AG04450 (cell line): ENCODE measurements around the gene FHL2. TPM values are rescaled to one million over a fixed set of nuclear protein-coding genes. Genes with fewer than 3 reads are reported as not detected.

Source experiments
- CTCF ChIA-PET: fragments of 300-600, 350-600 bp; formaldehyde crosslinking; extraction: SDS; loops from one replicate; lab custom pipeline; 2022; ENCODE audit warnings: antibody characterized with exemption, inconsistent platforms; lab: Charles Lee
- POLR2A ChIA-PET: fragments of 350-600 bp; formaldehyde crosslinking; extraction: SDS; loops from one replicate; lab custom pipeline; 2021; ENCODE audit warnings: antibody characterized with exemption, inconsistent platforms; lab: Yijun Ruan, JAX
- DNase-seq: peaks from one replicate; pipeline ENCODE4 v3.0.0-alpha.2; 2011; ENCODE audit warnings: low read depth, low spot score
- H3K27ac ChIP-seq: one replicate; pipeline ENCODE4 v1.5.1; 2012; ENCODE audit warnings: low read depth, low read length, control low read depth
- H3K27me3 ChIP-seq: one replicate; pipeline ENCODE4 v1.6.0; 2012; ENCODE audit warnings: low read length; ENCODE audit not compliant: control insufficient read depth, insufficient read depth
- H3K4me3 ChIP-seq: 2 replicates; pipeline ENCODE4 v1.5.1; 2011; ENCODE audit warnings: mild to moderate bottlenecking, low read depth, low read length, control low read depth
- H3K9me3 ChIP-seq: 2 replicates; pipeline ENCODE4 v1.5.1; 2012; ENCODE audit warnings: low read length; ENCODE audit not compliant: control insufficient read depth, insufficient read depth
- CTCF ChIP-seq: IDR thresholded peaks from 2 replicates; pipeline ENCODE4 v1.5.1; 2011; ENCODE audit warnings: low read depth, low read length, control low read depth, inconsistent platforms
- polyA plus RNA-seq: library from polyadenylated mRNA; depleted of rRNA; stranded (reverse); fragments of >200 nt; gene quantifications from 2 replicates; pipeline ENCODE4 v1.2.3, GENCODE V29; 2011

Gene FHL2
- polyA plus RNA-seq, 1 experiment = 497 TPM

DNA sequence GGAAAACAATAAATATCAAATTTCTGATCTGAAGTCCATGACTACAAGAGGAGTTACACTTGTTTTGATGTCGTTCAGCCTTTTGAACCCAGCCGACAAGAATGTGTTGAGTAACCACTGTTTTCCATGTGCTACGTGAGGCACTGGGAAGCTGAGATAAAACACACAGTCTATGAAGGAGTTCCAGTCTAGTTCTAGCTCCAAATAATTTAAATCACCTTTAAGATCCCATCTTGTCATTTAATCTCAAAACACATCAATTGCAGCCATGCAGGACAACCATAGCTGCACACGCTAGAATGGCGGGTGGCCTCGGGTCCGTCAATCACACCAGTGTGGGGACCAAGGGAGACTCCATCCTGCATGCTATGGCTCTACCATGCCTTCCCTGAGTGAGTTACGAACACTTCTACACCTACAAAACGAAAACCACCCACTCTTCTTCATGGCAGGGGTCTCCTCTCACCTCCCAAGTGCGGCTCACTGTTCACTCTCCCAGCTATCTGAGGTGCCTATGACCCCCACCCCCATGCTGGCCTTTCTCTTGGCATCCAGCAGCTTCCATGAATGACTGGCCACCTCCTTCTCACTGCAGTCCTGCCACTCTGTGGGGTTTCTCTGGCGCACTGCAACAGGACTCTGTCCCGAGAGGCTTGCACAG, 3.8 kb downstream of the FHL2 start:
- TF ChIP-seq CTCF = no peak
- Histone ChIP-seq H3K27ac (no peak overlapping the region), H3K27me3 (no peaks in the 10 kb centered on the region), H3K9me3 (peaks cover 7% of the 10 kb centered on the region), H3K4me3 (peak overlapping the region; percentile 99)
- ChIA-PET POLR2A (interaction anchor here (0.9 to 1.9 kb wide), 2 partner anchors 9 to 38 kb away, joined by 3 to 10 read pairs; no protein-coding TSS in a partner anchor), CTCF (interaction anchor here (1.1 to 3.5 kb wide), 4 partner anchors 8 to 126 kb away, joined by 3 to 13 read pairs (median 6); no protein-coding TSS in a partner anchor)
- no peak for DNase-seq

DNA sequence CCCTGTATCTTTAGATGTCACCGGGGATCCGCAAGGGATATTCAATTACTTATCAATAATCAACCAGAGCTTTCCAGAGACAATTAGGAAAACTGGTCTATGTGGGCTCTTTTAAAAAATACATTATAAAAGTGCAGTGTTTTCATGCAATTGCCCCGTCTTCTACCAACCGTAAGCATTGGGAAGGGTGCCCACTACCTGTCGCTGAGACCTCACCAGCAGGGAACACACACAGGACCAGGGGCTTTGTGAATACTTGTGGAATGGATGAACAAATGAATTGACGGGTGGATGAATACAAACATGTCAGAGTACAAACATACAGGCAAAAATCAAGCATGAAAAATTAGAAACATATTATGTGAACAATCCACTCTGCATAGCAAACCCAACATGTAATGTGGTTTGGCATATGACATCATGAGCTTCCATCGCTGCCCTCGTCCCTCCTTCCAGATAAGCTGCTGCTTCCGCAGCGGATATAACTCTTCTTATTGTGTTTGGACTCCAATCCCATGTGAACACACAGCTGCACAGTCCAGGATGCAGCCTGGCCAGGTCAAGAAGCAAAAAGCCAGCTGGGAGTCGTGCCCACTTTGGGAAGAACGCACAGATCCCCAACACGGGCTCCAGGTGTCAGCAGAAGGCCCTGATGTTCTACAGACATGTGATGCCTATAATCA, 5.3 kb downstream of the FHL2 start:
- H3K4me3 ChIP-seq = peak overlapping the region; percentile 33
- peak overlapping the region; percentile 53 for H3K27ac ChIP-seq
- DNase-seq = no peak
- CTCF ChIA-PET = interaction anchor here (0.8 to 3.5 kb wide), 3 partner anchors 10 to 128 kb away, joined by 3 to 13 read pairs (median 3); no protein-coding TSS in a partner anchor
- no peaks in the 10 kb centered on the region; the same call in 1 of the 2 replicates for H3K9me3 ChIP-seq
- POLR2A ChIA-PET = interaction anchor here (1.9 kb wide), 1 partner anchor 10 kb away, joined by 10 read pairs; no protein-coding TSS in a partner anchor
- no peaks in the 10 kb centered on the region for H3K27me3 ChIP-seq
- no peak for TF ChIP-seq CTCF

- H3K27ac ChIP-seq = peak overlapping the region; percentile 82
- TF ChIP-seq CTCF = no peak
- no peak overlapping the region for H3K4me3 ChIP-seq
- no peaks in the 10 kb centered on the region for H3K9me3 ChIP-seq
- H3K27me3 ChIP-seq = no peaks in the 10 kb centered on the region
- ChIA-PET POLR2A (interaction anchor here (0.7 to 1.8 kb wide), 3 partner anchors 18 to 46 kb away, joined by 3 to 13 read pairs (median 6); no protein-coding TSS in a partner anchor), CTCF (interaction anchor here (0.8 to 3.5 kb wide), 3 partner anchors 45 to 129 kb away, joined by 5 to 13 read pairs (median 7); no protein-coding TSS in a partner anchor)
- no peak for DNase-seq
These were observed 6.8 kb downstream of the FHL2 start for GRCh38 chr2:105391763-105392662.

DNA sequence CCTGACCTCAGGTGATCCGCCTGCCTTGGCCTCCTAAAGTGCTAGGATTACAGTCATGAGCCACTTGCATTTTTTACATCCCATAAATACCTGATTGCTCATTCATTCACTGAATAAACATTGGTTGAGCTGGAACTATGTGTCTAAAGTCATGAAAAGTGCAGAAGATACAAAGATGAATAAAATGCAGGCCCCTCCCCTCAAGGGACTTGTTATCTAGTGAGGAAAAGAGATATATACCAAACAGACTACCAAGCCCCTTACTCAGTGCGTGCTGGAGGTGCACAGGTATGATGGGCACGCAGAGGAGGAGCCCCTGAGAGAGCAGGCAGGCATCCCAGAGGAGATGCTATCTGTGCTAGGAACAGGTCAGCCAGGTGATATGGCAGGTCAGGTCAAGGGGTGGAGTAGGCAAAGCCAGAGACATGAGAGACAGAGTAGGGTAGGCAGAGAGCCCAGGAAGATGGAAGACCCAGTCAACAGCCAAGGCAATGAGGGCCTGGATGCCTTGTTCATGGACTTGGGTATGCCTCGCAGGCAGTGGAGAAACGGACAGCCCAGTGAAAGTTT, 7.7 kb downstream of the FHL2 start:
- H3K4me3 ChIP-seq = no peak overlapping the region; the same call in 1 of the 2 replicates
- no peak for DNase-seq
- no peaks in the 10 kb centered on the region for H3K27me3 ChIP-seq
- CTCF ChIA-PET = interaction anchor here (3.5 kb wide), 1 partner anchor 130 kb away, joined by 13 read pairs; no protein-coding TSS in a partner anchor
- H3K9me3 ChIP-seq = no peaks in the 10 kb centered on the region
- TF ChIP-seq CTCF = no peak
- POLR2A ChIA-PET = interaction anchor here (0.7 to 4.3 kb wide), 5 partner anchors 7 to 64 kb away, joined by 3 to 26 read pairs (median 4); partner anchors contain the start of gene FHL2
- peak overlapping the region; percentile 82 for H3K27ac ChIP-seq
